Smooth muscle cell of the brain vasculature (primary cell): ENCODE measurements around the gene PLCH1.

ENCODE experiments used
- DNase-seq: peaks from one replicate; pipeline ENCODE4 v3.0.0-alpha.2; 2012; ENCODE audit warnings: low read depth, low spot score

Gene PLCH1

GRCh38 chr3:155744626-155745324 lies at the start of gene PLCH1:
Gene PLCH1, minus strand, starts transcription at chr3:155745071. Its CDS starts 40,847 bp downstream, at chr3:155704224.
- no peak for DNase-seq

DNA sequence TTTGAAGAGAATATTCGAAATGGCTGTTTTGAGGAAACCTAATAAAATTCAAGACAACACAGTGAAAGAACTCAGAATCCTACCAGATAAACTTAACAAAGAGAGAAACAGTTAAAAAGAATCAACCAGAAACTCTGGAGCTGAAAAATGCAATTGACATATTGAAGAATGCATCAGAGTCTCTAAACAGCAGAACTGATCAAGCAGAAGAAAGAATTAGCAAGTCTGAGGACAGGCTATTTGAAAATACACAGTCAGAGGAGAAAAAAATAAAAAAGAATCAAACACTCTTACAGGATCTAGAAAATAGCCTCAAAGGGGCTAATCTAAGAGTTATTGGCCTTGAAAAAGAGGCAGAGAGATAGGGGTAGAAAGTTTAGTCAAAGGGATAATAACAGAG lies 47.7 kb upstream of the PLCH1 start:
- DNase-seq = no peak

- DNase-seq = no peak
Observed at GRCh38 chr3:155791190-155791589, 46.3 kb upstream of the PLCH1 start.

GRCh38 chr3:155790272-155790925 lies 45.5 kb upstream of the PLCH1 start:
- no peak for DNase-seq

GRCh38 chr3:155785662-155786295 lies 40.9 kb upstream of the PLCH1 start:
- no peak for DNase-seq

DNA sequence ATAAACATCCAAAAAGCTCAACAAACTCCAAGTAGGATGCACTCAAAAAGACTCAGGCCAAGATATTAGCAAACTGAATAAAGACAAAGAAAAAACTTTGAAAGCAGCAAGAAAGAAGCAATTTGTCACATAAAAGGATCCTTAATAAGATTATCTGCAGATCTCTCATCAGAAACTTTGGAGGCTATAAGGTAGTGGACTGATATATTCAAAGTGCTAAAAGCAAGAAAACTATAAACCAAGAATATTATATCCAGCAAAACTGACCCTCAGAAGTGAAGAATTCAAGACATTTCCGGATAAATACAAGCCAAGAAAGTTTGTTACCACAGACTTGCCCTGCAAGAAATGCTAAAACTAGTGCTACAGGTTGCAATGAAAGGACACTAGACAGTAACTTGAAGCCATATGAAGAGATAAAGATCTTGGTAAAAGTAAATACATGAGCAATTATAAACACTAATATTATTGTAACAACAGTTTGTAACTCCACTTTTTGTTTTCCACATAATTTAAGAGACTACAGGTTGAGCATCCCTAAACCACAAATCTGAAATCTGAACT lies 37.6 kb upstream of the PLCH1 start:
- no peak for DNase-seq

GRCh38 chr3:155780291-155780690 lies 35.4 kb upstream of the PLCH1 start:
- DNase-seq = no peak

DNA sequence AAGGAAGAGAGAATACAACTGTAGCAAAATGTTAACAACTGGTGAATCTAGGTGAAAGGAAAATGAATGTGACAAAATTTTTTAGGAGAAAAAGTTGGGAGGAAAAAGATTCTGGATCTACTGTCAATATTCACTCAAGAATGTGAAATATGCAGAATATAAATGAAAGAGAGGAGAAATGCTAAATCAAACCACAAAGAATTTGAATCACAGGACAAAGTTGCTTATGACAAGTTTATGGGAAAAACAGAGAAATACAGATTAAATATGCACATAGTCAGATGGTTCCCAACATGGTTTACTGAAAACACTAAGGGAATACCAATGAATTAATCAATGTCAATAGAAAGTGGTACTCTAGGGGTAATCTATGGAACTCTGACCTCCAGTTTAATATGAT lies 33.6 kb upstream of the PLCH1 start:
- DNase-seq = no peak

GRCh38 chr3:155772801-155773200 lies 27.9 kb upstream of the PLCH1 start:
- DNase-seq = no peak

DNA sequence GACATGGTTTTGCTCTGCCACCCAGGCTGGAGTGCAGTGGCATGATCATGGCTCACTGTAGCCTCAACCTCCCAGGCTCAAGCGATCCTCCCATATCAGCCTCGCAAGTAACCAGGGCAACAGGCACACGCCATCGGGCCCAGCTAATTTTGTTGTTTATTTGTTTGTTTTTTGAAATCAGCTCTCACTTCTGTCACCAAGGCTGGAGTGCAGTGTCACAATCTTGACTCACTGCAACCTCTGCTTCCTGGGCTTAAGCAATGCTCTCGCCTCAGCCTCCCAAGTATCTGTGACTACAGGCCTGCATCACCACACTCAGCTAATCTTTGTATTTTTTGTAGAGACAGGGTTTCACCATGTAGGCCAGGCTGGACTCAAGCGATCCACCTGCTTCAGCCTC lies 26.3 kb upstream of the PLCH1 start:
- DNase-seq = no peak

DNA sequence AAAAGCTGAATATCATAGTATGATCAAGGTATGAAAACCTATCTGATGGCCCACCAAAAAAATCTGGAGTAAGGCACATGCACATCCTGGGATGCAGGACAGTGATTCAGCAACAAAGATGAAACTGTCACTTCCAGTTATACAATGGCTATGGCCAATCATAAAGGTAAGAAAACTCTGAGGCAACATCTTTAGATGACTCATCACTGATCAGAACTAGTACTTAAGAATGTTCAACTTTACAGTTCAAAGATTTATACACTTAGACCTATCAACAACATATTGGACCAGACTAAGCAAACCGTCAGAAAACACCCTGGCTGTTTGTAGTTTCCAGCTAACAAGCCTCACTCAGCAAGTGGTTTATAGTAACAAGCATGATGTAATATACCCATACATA lies 21.3 kb upstream of the PLCH1 start:
- DNase-seq = no peak

- DNase-seq = no peak
Observed at GRCh38 chr3:155763870-155764463, 19.1 kb upstream of the PLCH1 start.

DNA sequence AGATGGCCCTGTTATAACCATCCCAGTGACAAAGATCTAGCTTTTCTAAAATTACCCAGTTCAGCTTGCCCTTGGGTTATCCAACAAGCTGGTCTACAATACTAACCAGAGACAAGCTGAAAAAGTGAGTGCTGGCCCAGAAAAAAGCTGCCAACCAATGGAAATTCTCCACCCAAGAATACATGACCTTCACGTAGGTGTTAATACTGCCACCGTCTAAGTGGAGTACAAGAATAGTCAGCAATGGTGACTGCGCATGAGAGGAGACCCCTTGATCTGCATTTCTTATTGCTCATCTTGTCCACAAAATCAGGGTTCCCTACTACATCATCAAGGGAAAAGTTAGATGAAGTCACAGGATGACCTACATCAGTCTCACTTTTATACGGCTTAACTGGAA lies 15.8 kb upstream of the PLCH1 start:
- DNase-seq = no peak

DNA sequence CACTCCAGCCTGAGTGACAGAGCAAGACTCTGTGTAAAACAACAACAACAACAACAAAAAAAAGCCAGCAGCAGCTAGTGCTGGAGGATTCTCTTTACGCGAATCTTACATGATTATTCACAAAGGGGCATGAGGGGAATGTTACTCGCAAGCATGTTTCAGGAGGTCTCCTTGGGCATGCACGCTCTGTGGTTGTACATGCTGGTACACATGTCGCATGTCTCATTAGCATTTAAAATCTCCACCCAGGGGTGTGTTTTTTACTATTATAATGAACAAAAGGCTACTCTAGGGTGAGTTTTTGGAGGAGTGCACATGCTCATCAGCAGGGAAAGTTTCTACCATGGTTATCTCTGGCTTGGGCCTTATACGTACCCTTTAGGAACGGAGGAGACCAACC lies 12.7 kb upstream of the PLCH1 start:
- DNase-seq = no peak

DNA sequence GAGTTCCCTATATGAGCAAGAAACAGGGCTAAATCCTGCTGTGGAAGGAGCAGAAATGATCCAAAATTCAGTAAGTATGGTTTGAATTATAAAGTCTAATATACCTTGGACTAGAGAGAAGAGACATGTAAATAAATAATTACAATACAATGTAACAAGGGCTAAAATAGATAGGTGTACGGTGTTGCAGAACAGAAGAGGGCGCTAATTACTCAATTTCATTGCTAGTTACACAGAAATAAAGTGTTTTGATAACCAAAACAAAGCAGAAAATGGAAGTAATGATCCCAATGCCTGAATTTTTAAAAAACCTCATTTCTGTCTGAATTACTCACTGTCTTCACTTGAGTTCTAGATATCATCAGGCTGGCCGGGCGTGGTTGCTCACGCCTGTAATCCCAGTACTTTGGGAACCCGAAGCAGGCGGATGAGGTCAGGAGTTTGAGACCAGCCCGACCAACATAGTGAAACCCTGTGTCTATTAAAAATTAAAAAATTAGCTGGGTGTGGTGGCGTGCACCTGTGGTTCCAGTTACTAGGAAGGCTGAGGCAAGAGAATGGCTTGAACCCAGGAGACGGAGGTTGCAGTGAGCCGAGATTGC lies 8.3 kb upstream of the PLCH1 start:
- no peak for DNase-seq

- no peak for DNase-seq
Observed at GRCh38 chr3:155748611-155749365, 3.9 kb upstream of the PLCH1 start.

- no peak for DNase-seq
Observed at GRCh38 chr3:155747946-155748290, 3.0 kb upstream of the PLCH1 start.

- DNase-seq = no peak
Observed at GRCh38 chr3:155747286-155747945, 2.5 kb upstream of the PLCH1 start.

GRCh38 chr3:155746703-155747102 lies 1.8 kb upstream of the PLCH1 start:
- no peak for DNase-seq

GRCh38 chr3:155745795-155746550 lies 1.1 kb upstream of the PLCH1 start:
- DNase-seq = no peak
